Measurements from ENCODE around the gene SLC18A3.

The SLC18A3 gene

GRCh38 chr10:49629431-49629881 lies 19.3 kb downstream of the SLC18A3 start:
- DNase-seq: no peak

GRCh38 chr10:49631975-49632374 lies 21.9 kb downstream of the SLC18A3 start:
- DNase-seq: no peak

- no peak for DNase-seq
These were observed 22.6 kb downstream of the SLC18A3 start for GRCh38 chr10:49632406-49633317.

- DNase-seq: no peak
These were observed 23.4 kb downstream of the SLC18A3 start for GRCh38 chr10:49633327-49634068.

- DNase-seq: no peak
These were observed 24.1 kb downstream of the SLC18A3 start for GRCh38 chr10:49634069-49634660.

GRCh38 chr10:49642311-49642710 lies 32.2 kb downstream of the SLC18A3 start:
- no peak for DNase-seq

GRCh38 chr10:49643241-49644034 lies 33.3 kb downstream of the SLC18A3 start:
- no peak for DNase-seq

GRCh38 chr10:49644035-49644646 lies 34.0 kb downstream of the SLC18A3 start:
- DNase-seq: no peak

GRCh38 chr10:49645417-49645816 lies 35.3 kb downstream of the SLC18A3 start:
- DNase-seq: no peak

GRCh38 chr10:49645871-49646870 lies 36.1 kb downstream of the SLC18A3 start:
- DNase-seq: peak; percentile 9

GRCh38 chr10:49647554-49647953 lies 37.4 kb downstream of the SLC18A3 start:
- DNase-seq: no peak

- DNase-seq: no peak
These were observed 38.1 kb downstream of the SLC18A3 start for GRCh38 chr10:49647985-49648795.

GRCh38 chr10:49649294-49649693 lies 39.2 kb downstream of the SLC18A3 start:
- peak; percentile 20 for DNase-seq

- no peak for DNase-seq
These were observed 40.0 kb downstream of the SLC18A3 start for GRCh38 chr10:49649936-49650723.

GRCh38 chr10:49650724-49651034 lies 40.6 kb downstream of the SLC18A3 start:
- DNase-seq: no peak

GRCh38 chr10:49651039-49651835 lies 41.1 kb downstream of the SLC18A3 start:
- DNase-seq: no peak

- no peak for DNase-seq
These were observed 41.8 kb downstream of the SLC18A3 start for GRCh38 chr10:49651917-49652316.
